NB4 (cell line): ENCODE data around the gene C1QTNF12.

ENCODE experiments used
- DNase-seq: peaks from one replicate; pipeline ENCODE4 v3.0.0; 2010; ENCODE audit warnings: low read depth
- H3K4me3 ChIP-seq: one replicate; pipeline ENCODE4 v1.5.1; 2011; ENCODE audit warnings: mild to moderate bottlenecking, low read depth, low read length, moderate library complexity
- MYC ChIP-seq: IDR thresholded peaks from 2 replicates; pipeline ENCODE4 v1.6.1; 2011; ENCODE audit warnings: low read depth, low read length
- POLR2A ChIP-seq: IDR thresholded peaks from 2 replicates; pipeline ENCODE4 v1.6.1; 2011; ENCODE audit warnings: mild to moderate bottlenecking; ENCODE audit not compliant: insufficient read length; ENCODE audit errors: extremely low read depth
- TF ChIP-seq, protein P1 (sequence below): IDR thresholded peaks from 2 replicates; pipeline ENCODE4 v1.6.1; 2011; ENCODE audit warnings: low read depth, low read length
- TF ChIP-seq, protein P2 (sequence below): IDR thresholded peaks from one replicate; pipeline ENCODE4 v1.5.1; 2012; ENCODE audit warnings: low read depth, low read length

C1QTNF12 gene

GRCh38 chr1:1223891-1224290 is 22.6 kb downstream of the C1QTNF12 start:
- TF ChIP-seq MYC = no peak
- DNase-seq = no peak
- no peak overlapping the region for H3K4me3 ChIP-seq

DNA sequence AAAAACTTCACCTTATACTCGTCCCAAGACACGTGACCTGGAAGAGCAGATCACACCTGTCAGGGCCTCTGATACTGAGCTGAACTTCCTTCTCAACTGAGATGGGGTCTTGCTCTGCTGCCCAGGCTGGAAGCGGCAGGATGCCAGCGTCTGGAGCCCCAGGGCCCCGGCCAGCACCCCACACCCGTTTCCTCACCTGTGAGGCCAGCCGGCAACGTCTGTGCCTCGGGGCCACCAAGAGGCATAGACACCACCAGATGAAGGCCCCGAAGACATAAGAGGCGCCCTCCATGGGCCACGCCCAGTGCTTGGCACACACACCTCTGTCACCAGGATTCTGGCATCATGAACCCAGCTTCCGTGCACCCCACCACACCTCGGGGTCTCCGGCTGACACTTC is 23.2 kb downstream of the C1QTNF12 start:
- H3K4me3 ChIP-seq = no peak overlapping the region
- TF ChIP-seq MYC = no peak
- TF ChIP-seq, protein P1, sequence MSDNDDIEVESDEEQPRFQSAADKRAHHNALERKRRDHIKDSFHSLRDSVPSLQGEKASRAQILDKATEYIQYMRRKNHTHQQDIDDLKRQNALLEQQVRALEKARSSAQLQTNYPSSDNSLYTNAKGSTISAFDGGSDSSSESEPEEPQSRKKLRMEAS = no peak
- TF ChIP-seq, protein P2, sequence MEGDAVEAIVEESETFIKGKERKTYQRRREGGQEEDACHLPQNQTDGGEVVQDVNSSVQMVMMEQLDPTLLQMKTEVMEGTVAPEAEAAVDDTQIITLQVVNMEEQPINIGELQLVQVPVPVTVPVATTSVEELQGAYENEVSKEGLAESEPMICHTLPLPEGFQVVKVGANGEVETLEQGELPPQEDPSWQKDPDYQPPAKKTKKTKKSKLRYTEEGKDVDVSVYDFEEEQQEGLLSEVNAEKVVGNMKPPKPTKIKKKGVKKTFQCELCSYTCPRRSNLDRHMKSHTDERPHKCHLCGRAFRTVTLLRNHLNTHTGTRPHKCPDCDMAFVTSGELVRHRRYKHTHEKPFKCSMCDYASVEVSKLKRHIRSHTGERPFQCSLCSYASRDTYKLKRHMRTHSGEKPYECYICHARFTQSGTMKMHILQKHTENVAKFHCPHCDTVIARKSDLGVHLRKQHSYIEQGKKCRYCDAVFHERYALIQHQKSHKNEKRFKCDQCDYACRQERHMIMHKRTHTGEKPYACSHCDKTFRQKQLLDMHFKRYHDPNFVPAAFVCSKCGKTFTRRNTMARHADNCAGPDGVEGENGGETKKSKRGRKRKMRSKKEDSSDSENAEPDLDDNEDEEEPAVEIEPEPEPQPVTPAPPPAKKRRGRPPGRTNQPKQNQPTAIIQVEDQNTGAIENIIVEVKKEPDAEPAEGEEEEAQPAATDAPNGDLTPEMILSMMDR = no peak
- TF ChIP-seq POLR2A = no peak
- DNase-seq = no peak

DNA sequence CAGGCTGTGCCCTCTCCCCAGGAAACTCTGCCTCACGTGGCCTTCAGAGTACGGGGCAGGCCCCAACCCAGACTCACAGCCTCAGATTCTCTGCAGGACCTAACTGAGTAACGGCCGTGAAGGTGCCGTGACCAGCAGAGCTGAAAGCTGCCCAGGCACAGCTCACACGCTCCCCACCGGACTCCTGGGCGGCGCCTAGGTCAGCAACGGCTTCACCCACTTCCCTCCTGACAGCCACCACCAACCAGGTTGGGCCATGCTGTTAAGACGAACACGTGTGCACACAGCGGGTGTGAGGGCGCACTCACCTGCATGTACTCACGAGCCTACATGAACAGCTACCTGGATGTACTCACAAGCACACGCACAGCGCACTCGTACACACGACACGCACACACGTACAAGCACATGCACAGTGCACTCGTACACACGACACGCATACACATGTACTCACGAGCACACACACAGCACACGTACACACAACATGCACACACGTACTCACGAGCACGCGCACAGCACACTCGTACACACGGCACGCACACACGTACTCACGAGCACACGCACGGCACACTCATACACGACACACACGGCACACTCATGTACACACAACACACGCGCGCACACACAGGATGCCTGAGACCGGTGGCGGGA is 23.8 kb downstream of the C1QTNF12 start:
- no peak for TF ChIP-seq MYC
- TF ChIP-seq, protein P1 = no peak
- TF ChIP-seq, protein P2 = no peak
- H3K4me3 ChIP-seq = no peak overlapping the region
- DNase-seq = no peak

DNA sequence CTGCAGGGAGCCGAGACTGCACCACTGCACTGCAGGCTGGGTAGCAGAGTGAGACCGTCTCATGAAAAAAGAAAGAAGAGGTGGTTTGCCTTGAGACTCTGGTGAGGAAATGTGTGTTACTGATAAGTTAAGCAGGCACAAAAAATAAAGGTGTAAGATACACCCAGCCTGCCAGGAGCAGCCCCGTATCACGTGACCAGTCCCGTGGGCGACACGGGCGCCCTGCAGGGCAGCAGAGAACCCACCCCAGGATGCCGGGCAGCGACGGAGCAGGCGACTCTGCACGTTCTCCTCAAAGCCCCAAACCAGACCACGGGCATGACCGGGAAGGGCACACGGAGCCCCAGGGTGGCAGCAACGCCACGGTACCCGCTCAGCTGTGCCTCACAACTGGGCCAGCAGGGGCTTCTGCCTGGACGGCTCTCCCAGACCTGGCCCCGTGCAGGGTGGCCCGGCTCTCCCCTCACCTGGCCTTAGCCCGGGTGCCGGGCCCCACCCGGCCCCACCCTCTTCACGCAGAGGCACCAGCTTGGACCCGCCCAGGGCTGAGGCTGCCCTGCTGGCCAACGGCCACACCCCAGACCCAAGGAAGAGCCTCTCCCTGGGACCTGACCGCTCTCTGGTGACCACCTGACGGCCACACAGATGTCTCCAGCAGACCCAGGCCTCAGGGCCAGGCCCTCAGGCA is 24.5 kb downstream of the C1QTNF12 start:
- TF ChIP-seq, protein P2 = no peak
- TF ChIP-seq MYC (no peak), POLR2A (no peak)
- TF ChIP-seq, protein P1 = no peak
- H3K4me3 ChIP-seq = no peak overlapping the region
- no peak for DNase-seq

GRCh38 chr1:1220197-1220596 is 26.3 kb downstream of the C1QTNF12 start:
- no peak for DNase-seq
- TF ChIP-seq MYC = no peak
- TF ChIP-seq, protein P2 = no peak
- no peak for TF ChIP-seq POLR2A
- TF ChIP-seq, protein P1 = no peak
- H3K4me3 ChIP-seq = no peak overlapping the region

DNA sequence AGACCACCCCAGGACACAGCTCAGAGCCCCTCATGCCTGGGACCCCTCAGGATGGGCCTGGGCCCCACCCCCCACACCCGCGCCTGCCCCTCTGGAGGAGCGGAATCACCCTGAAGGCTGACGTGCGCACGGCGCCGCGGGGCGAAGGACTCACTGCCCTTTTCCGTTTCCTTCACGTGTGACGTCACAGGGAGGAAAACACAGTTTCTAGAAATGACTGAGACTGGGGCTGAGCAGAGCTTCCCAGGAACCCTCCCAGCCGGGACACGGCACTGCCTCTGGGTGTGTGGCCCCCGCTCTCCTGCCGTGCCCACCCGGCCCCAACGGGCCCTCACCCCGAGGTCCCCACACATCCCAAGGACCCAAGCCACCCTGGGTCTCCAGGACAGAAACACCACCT is 27.2 kb downstream of the C1QTNF12 start:
- no peak for TF ChIP-seq MYC
- TF ChIP-seq POLR2A = no peak
- DNase-seq = no peak

More for the DNA sequence above, 27.2 kb downstream of the C1QTNF12 start:
- no peak overlapping the region for H3K4me3 ChIP-seq
